Daoy (cell line): Measurements from ENCODE around the gene MBD3L5. TPM values are rescaled to one million over a fixed set of nuclear protein-coding genes. Genes with fewer than 3 reads are reported as not detected.
"Not testable (repeated sequence)": the region's sequence is repeated elsewhere in the genome, so short reads cannot be mapped to it uniquely, and the experiment has no call there.

Experiments used
- DNase-seq: peaks from one replicate; pipeline ENCODE4 v3.0.0-alpha.2; 2015; ENCODE audit warnings: low read depth
- total RNA-seq: library from RNA; depleted of rRNA; stranded (reverse); fragments of >200 nt; shearing (Covaris generic); gene quantifications from 2 replicates; pipeline ENCODE4 v1.2.3, GENCODE V29; 2014; rRNA removed

The MBD3L5 gene
- total RNA-seq, 1 experiment from 2014 or later: not detected

DNA sequence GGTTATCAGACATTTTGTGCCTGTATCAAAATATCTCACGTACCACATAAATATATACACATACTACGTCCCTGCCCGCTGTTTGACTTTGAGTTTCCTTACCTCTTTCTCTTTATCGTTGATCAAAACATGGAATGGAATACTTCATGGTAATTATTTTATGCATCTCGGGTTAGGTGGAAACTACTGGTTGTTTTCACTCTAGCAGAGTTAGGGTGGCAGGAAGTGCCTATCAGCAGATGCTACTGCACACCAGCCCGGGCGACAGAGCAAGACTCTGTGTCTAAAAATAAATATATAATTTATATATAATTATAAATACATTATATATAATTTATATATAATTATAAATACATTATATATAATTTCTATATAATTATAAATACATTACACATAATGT lies 22.5 kb downstream of the MBD3L5 start:
- not testable (repeated sequence) for DNase-seq

DNA sequence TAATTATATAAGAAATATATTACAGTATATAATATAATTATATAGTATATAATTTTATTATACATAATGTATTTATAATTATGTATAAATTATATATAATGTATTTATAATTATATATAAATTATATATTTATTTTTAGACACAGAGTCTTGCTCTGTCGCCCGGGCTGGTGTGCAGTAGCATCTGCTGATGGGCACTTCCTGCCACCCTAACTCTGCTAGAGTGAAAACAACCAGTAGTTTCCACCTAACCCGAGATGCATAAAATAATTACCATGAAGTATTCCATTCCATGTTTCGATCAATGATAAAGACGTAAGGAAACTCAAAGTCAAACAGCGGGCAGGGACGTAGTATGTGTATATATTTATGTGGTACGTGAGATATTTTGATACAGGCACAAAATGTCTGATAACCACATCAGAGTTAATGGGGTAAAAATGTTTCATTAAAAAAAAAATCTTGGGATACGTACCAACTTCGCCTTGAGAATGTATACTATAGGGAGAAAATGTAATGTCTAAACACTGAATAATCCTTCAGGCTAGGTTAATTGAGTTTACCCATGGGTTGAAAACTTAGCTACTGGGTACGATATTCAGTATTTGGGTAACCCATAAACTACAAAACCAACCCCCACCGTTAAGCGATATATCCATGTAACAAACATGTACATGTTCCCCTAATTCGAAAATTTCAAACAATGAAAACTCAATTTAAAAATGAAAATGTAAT lies 24.4 kb downstream of the MBD3L5 start:
- not testable (repeated sequence) for DNase-seq

- DNase-seq: not testable (repeated sequence)
Measured at GRCh38 chr19:7055679-7056078, 25.3 kb downstream of the MBD3L5 start.

- not testable (repeated sequence) for DNase-seq
Measured at GRCh38 chr19:7056371-7056770, 26.0 kb downstream of the MBD3L5 start.

- not testable (repeated sequence) for DNase-seq
Measured at GRCh38 chr19:7058576-7058975, 28.2 kb downstream of the MBD3L5 start, which contains the start of gene MBD3L3. TSS of gene MBD3L3 (minus strand) at chr19:7058676. CDS start at chr19:7058605, 71 bp downstream.

DNA sequence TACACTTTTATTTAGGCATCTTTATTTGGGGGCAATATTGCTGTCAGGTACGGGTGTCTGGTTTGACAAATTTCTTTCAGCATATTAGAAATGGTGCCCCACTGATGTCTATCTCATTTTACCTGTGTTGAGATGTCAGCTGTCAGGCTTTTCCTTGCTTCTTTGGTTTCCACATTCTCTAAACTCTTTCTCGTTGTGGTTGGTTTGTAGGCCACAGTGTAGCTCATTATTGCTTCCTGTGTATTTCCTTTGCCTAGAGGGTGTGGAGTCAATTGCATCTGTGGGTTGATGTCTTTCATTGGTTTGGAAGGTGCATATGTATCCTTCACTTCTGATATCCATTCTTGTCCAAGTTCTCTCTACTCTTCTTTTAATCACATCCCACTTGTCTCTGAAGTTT lies 29.6 kb downstream of the MBD3L5 start:
- not testable (repeated sequence) for DNase-seq

DNA sequence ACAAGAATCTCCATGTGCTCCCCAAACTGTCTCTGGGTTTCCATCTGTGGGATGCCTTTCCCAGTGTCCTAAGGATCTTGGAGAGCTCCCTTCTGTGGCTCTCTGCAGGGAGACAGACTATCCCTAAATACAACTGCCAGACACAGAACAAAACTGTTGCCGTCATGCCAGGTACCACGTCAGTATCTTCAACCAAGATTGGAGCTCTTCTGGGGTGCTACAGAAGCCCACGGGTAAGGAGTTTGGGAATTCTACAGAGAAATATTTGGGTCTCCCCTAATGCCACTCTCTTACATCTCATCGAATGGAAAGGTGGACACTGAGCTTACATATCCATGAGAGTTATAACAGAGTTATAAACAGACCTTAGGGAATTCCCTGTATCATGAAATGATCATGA lies 33.0 kb downstream of the MBD3L5 start:
- no peak for DNase-seq

- no peak for DNase-seq
Measured at GRCh38 chr19:7063764-7064418, 33.5 kb downstream of the MBD3L5 start.

- DNase-seq: peak; percentile 63
Measured at GRCh38 chr19:7067122-7067521, 36.7 kb downstream of the MBD3L5 start.

DNA sequence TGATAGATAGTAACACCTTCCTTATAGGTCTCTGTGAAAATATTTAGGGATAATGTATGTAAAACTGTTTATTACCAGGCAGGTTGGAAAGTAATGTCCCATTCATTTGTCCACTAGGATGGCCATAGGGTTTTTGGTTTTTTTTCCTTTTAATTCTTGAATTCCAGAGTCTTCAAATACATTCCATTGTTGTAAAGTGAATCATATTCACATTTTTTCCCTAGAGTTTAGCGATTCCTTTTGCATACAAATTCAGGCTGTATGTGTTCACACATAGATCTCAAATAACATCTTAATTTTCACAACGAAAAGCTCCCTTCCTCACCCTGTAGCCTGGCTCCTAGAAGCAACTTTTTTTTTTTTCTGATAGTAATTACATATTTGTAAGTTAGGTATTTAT lies 37.3 kb downstream of the MBD3L5 start:
- no peak for DNase-seq

GRCh38 chr19:7068599-7068998 lies 38.2 kb downstream of the MBD3L5 start:
- DNase-seq: no peak

DNA sequence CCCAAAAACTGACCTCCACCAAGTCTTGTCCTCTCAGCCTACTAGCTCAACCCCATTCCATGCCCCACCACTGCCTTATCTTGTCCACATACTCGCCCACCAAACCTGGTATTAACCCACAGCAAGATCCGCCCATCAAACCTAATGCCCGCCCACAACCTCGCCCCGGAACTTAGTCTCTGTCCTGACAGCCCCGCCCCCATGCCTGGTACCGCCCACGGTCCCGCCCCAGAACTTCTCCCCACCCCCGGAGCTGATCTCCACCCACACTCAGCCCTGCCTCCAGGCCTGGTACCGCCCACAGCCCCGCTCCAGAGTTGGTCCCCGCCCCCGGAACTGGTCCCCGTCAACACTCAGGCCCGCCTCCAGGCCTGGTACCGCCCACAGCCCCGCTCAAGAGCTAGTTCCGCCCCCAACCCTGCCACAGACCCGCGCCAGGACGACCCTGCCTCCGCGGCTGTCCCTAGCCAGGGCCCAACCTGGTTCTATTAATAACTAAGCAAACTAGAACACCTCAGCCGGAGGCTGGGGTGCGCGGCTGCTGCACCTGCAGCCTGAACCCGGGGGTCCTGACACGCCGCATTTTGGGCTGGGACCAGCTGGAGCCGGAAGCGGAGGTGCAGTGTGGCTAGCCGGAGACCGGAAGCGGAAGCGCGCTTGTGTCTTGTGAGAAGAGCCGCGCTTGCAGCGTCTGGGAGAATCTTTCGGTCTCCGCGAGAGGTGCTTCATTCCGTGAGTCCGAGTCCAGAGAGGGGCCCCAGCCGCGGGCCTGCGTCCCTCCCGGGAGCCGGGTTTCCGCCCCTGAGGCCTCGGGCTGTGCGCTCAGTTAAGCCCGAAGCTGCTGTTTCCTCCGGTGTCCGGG lies 38.9 kb downstream of the MBD3L5 start, which contains the start of gene ZNF557:
Gene ZNF557 (plus strand): TSS at position 662 of the 862 bp plus-strand sequence. CDS start 5,372 bp downstream, outside the sequence.
- DNase-seq: peak; percentile 99

DNA sequence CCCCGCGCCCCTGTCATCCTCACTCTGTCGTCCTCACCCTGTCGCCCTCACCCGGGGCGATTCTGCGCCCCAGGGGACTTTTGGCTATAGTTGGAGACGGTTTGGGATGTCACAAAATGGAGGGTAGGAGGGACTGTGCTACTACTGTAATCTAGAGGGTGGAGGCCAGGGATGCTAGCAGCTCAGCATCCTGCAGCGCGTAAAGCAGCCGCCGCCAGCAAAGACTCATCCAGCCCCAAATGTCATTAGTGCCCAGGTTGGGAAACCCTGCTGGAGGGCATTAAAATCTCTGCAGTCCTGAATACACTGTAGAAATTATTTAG lies 39.5 kb downstream of the MBD3L5 start:
- no peak for DNase-seq

GRCh38 chr19:7072541-7072940 lies 42.2 kb downstream of the MBD3L5 start:
- DNase-seq: no peak

GRCh38 chr19:7074705-7075282 lies 44.4 kb downstream of the MBD3L5 start:
- no peak for DNase-seq

- DNase-seq: no peak
Measured at GRCh38 chr19:7076151-7076550, 45.8 kb downstream of the MBD3L5 start.

- DNase-seq: no peak
Measured at GRCh38 chr19:7078008-7078407, 47.6 kb downstream of the MBD3L5 start.

Other genes with a start within 250 kb of the MBD3L5 start
- gene ADGRE1, start 143.0 kb upstream of the MBD3L5 start, total RNA-seq: 11.5 and 15.8 TPM in 2 replicates
- not detected in 2 replicates for gene MBD3L2B, start 9.1 kb upstream of the MBD3L5 start, total RNA-seq
- not detected in 2 replicates for gene MBD3L4, start 9.6 kb downstream of the MBD3L5 start, total RNA-seq
- not detected in 2 replicates for gene MBD3L2, start 18.7 kb downstream of the MBD3L5 start, total RNA-seq
- not detected in 2 replicates for gene MBD3L3, start 28.1 kb downstream of the MBD3L5 start, total RNA-seq
- 8.8 and 9.2 TPM in 2 replicates for gene ZNF557, start 39.1 kb downstream of the MBD3L5 start, total RNA-seq